Stimulated activated CD4-positive, alpha-beta T cell treated with anti-CD3 and anti-CD28 coated beads, Interleukin-12 subunit alpha, Interleukin-12 subunit beta, amount 100 ng/mL, for 4 hours (primary cell): ENCODE data around the gene KCTD7.
"Not testable (repeated sequence)": the region's sequence is repeated elsewhere in the genome, so short reads cannot be mapped to it uniquely, and the experiment has no call there.

ENCODE experiments used
- DNase-seq: peaks from one replicate; pipeline ENCODE4 v3.0.0-alpha.2; 2020

The KCTD7 gene

DNA sequence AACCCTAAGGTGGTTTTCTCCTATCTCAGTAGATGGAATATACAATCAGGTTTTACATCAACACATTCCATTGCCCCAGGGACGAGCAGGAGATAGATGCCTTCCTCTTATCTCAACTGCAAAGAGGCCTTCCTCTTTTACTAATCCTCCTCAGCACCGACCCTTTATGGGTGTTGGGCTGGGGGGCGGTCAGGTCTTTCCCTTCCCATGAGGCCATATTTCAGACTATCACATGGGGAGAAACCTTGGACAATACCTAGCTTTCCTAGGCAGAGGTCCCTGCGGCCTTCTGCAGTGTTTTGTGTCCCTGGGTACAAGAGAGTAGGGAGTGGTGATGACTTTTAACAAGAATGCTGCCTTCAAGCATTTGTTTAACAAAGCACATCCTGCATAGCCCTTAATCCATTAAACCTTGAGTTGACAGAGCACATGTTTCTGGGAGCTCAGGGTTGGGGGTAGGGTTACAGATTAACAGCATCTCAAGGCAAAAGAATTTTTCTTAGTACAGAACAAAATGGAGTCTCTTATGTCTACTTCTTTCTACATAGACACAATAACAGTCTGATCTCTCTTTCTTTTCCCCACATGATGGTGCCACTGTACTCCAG, 9.2 kb upstream of the KCTD7 start:
- not testable (repeated sequence) for DNase-seq

DNA sequence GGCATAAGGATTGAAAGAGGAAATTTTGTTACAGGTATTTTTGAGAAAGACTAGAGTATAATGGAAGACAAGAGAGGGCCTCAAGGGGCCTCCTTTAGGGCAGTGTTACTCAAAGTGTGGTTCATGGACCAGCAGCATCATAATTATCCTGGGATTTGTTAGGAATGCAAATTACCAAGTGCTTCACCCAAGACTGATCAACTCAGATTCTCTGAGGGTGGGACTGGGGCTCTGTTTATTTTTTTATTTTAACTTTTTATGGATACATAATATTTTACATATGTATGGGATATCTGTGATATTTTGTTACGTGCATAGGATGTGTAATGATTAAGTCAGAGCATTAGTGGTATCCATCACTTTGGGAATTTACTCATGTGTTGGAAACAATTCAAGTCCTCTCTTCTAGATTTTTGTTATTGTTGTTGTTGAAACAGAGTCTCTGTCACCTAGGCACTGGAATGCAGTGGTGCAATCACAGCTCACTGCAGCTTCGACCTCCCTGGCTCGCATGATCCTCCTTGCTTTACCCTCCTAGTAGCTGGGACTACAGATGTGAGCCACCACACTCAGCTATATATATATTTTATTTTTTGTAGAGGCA, 2.2 kb upstream of the KCTD7 start:
- no peak for DNase-seq

DNA sequence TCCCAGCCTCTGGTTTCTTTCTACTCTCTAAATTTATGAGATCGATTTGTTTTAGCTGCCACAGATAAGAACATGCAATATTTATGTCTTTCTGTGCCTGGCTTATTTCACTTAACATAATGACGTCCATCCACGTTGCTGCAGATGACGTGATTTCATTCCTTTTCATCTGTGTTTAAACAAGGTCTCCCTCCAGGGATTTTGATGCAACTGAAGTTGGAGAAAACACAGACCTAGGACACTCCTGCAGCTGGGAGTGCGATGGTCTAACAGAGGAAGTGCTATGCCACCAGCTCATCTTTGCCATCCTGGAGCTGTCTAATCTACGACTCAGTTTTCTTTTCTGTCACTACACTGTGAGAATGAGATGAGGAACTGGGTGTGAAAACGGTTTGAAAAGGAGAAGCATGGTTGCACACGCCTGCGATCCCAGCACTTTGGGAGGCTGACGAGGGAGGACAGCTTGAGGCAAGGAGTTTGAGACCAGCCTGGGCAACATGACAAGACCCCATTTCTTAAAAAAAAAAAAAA, 1.5 kb upstream of the KCTD7 start:
- DNase-seq: no peak

- no peak for DNase-seq
These were observed 760 bp upstream of the KCTD7 start for GRCh38 chr7:66627881-66628360.

- DNase-seq: no peak
These were observed 761 bp downstream of the KCTD7 start for GRCh38 chr7:66629222-66630062.

DNA sequence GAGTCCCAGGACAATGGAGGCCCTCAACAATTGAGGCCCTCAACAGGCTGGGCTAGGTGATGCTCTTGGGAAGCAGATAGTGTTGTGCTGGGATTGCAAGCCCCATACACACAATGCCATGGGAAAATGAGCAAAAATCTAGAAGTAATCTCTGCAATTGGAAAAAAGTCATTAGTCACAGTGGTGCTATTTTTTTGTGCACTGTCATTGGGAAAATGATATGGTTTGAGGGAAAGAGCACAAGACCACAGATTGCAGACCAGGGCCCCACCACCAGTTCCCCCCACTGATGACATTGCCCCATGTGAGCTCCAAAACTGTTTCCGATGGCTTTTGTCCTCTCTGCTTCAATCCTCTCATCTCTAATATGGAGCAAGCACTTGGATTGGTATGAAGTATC, 1.9 kb downstream of the KCTD7 start:
- DNase-seq: no peak

GRCh38 chr7:66631471-66631870, 2.8 kb downstream of the KCTD7 start:
- no peak for DNase-seq

- no peak for DNase-seq
These were observed 6.1 kb downstream of the KCTD7 start for GRCh38 chr7:66634816-66635215.

DNA sequence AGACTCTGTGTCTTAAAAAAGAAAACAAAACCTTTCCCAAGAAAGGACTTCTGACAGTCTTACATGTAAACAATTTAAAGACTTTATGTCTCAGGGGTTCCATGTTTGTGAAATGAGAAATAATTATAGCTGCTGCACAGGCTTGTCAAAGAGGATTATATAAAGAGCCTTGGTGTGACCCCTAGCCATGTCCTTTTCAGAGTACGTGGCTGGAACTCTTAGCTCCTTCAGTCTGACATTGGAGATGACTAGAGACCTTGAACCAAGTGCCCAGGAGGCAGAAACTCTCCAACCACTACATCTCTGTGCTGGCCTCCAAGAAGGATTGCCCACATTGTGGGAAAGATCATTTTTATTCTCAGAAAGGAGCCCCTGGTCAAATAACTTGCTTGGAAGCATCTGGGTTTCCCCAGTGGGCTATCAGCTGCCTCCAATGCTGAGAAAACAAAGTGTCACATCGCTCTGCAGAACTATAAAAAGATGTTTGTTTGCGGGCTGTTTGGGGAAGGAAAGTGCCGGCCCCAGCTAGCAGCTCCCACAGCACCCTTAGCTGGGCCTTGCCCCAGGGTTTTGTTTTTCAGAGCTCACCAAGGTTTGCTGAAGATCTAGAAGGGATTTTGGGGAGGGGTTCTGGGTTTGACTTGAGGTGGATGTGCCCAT, 6.8 kb downstream of the KCTD7 start:
- not testable (repeated sequence) for DNase-seq

DNA sequence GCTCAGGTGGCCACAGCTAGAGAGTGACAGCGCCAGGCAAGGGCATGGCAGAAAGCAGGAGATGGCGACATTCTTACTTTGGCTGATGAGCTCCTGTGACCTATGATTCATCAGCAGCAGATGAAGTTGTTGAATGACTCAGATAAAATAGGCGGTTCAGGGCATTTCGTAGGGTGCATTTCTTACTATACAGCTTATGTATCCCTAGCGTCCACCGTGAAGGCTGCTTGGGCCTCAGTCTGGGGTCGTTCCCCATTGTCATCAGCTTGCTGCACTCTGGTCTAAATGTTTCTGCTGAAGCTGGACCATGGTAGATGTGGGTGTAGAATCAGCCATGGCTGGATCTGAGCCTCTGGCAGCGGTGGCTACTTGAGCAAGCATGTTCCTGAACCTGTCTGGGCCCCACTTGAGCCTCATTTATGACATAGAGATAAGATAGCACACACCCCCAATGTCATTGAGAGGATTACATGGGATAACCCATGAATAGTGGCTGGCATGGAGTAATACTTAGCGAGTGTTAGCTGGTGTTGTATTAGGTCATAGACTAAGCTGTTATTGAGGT, 7.4 kb downstream of the KCTD7 start:
- DNase-seq: not testable (repeated sequence)

GRCh38 chr7:66638309-66639099, 9.8 kb downstream of the KCTD7 start:
- no peak for DNase-seq

- DNase-seq: no peak
These were observed 11.1 kb downstream of the KCTD7 start for GRCh38 chr7:66639773-66640172.

DNA sequence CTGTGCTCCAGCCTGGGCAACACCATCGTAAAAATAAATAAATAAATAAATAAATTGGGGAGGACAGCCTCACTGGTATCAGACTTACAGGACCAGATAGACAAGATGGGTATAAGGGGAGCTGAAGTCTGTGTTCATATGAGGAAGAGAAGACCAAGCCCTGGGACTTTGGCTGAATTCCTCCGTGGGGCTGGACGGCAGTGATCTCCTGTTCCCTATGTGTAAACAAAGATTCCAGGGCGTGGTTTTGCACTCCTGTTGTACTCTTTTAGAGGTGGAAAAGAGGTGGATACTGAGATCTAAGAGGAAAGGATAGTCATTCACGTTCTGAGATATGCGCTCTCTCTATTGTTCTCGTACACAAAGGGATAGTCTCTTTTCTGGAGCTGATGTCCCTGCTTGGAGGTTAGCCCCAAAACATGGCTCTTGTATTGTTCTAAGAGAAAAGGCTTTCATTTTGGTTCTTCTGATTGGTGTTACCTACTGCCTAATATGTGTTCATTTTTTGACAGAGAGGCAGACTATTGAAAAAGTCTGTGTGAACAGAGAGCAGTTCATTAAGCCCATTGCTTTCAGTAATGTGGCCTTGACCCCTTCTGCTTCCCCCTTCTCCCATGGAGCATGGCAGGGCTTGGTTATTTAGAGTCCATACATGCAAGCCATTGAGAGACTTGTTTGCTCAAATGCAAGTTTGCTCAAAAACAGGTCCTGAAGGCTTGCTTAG, 12.3 kb downstream of the KCTD7 start:
- no peak for DNase-seq

GRCh38 chr7:66641526-66641871, 12.8 kb downstream of the KCTD7 start:
- DNase-seq: no peak

GRCh38 chr7:66642186-66642585, 13.5 kb downstream of the KCTD7 start:
- DNase-seq: no peak

DNA sequence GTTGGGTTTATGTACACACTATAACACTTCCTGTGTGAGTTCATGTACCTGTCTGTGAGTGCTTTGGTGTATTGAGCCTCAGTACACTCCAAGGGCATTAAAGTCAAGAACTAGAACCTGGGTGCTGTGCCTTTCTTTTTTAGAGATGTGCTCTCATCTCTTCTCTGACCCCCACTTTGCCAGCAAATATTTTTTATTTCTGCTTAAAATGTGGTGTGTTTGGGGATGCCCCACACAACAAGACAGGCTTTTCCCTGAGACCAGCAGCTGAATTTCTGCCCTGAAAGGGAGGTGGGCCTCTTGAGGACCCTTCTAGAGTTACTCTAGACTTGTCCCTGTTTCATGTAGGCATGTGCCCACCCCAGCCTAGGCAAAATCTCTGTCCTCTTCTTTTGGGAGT, 14.3 kb downstream of the KCTD7 start:
- DNase-seq: no peak

- no peak for DNase-seq
These were observed 14.7 kb downstream of the KCTD7 start for GRCh38 chr7:66643395-66643794.

GRCh38 chr7:66651026-66651425, 22.3 kb downstream of the KCTD7 start:
- not testable (repeated sequence) for DNase-seq

- not testable (repeated sequence) for DNase-seq
These were observed 25.1 kb downstream of the KCTD7 start for GRCh38 chr7:66653719-66654274.

DNA sequence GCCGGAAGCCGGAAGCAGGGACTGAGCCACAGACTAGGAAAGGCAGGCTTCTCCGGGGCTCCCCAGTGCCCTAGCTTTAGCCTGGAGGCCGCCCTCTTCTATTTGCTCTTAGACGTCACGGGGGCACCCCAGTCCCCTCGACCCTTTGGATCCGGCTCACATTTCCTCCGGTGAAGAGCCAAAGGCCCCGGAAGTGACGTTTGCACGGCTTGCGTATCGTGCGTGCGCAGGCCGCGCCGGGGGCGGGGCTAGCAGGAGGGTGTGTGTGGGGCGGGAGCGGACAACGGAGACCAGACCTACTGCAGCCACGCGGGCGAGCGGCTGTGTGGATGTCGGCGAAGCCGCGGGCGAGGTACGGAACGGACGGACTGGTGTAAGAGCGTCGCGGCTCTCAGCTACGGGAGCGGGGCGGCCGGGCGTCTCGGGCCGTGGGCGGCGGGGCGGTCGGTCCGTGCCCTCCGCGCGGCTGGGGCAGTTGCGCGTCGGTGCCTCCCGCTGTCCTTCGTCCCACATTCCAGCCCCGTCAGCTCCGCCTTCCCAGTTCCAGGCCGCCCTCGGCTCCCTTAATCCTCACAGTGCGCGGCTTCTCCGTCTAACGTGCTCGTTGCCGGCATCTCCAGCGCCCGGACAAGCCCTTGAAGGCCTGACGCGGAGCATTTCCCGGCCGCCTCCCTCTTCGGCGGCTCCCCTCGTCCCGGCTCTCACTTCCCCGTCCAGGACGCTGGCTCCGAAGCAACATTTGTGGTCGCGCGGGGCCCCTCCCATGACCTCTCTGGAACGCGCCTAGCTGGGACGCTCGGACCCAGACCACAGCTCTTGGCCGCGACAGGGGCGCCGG, 25.8 kb downstream of the KCTD7 start:
- peak; percentile 96 for DNase-seq
